Measurements from ENCODE around the gene NCOR2. TPM values are rescaled to one million over a fixed set of nuclear protein-coding genes. Genes with fewer than 3 reads are reported as not detected.

The NCOR2 gene
- total RNA-seq, 1 experiment from 2014 or later: 326 TPM

DNA sequence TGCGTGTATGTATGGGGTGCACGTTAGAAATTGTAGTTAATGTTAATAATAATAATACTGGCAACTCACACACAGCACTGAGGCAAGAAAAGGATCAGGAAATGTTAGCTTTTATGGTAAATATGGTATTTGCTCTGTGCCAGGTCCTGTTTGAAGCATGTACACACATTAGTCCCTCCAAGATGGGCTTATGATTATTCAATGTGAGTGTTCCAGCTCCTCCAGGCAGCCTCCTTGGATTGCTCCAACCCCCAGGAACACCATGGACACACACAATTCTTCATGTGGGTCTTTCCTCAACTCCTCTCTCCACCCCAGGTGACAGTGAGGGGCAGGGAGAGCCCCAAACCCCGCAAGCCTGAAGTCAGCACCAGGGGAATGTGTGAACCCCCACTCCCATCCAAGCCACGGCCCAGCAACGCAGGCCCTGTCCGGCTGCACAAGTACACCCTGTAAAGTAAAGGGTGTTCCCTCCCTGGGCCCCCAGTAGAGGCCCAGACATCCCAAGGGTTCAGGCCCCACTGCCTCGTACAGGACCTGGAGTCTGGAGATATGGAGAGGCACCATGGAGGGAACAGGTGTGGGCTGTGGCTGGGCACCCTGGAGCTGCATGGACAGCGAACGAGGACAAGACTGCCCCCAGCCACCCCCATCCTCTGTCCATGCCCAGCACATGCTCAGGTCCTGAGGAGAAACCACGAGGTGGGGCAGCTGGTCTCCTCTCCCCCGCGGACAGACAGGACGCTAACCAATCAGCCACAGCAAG, 41.3 kb downstream of the NCOR2 start (continued):
- no peak for TF ChIP-seq FOXK1 (CRISPR knock-in tag; IDR thresholded peaks at IDR 0.05)
- TF ChIP-seq, protein P1, sequence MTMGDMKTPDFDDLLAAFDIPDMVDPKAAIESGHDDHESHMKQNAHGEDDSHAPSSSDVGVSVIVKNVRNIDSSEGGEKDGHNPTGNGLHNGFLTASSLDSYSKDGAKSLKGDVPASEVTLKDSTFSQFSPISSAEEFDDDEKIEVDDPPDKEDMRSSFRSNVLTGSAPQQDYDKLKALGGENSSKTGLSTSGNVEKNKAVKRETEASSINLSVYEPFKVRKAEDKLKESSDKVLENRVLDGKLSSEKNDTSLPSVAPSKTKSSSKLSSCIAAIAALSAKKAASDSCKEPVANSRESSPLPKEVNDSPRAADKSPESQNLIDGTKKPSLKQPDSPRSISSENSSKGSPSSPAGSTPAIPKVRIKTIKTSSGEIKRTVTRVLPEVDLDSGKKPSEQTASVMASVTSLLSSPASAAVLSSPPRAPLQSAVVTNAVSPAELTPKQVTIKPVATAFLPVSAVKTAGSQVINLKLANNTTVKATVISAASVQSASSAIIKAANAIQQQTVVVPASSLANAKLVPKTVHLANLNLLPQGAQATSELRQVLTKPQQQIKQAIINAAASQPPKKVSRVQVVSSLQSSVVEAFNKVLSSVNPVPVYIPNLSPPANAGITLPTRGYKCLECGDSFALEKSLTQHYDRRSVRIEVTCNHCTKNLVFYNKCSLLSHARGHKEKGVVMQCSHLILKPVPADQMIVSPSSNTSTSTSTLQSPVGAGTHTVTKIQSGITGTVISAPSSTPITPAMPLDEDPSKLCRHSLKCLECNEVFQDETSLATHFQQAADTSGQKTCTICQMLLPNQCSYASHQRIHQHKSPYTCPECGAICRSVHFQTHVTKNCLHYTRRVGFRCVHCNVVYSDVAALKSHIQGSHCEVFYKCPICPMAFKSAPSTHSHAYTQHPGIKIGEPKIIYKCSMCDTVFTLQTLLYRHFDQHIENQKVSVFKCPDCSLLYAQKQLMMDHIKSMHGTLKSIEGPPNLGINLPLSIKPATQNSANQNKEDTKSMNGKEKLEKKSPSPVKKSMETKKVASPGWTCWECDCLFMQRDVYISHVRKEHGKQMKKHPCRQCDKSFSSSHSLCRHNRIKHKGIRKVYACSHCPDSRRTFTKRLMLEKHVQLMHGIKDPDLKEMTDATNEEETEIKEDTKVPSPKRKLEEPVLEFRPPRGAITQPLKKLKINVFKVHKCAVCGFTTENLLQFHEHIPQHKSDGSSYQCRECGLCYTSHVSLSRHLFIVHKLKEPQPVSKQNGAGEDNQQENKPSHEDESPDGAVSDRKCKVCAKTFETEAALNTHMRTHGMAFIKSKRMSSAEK (CRISPR knock-in tag; IDR thresholded peaks at IDR 0.05; ENCODE audit: borderline replicate concordance): no peak

DNA sequence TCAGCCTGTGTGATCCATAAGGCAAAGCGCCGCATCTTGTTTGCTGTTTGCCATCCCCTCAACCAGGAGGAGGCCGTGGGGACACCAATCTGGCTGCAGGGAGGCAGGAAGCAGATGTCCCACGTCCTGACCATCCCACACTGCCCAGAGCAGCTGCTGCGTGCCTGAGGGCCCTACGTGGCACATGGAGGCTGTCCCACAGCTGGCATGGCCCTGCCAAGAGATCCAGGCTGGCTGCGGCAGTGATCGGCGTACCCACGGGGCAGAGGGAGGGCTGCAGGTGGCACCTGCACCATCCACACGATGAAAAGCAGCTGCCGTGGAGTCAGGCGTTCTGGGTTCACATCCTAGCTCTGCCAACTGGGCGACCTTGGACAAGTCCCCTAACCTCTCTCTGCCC, 42.0 kb downstream of the NCOR2 start:
- DNase-seq (ENCODE audit: low spot score) (no peak), ATAC-seq (no peak)
- Mint-ChIP-seq H3K36me3 (peaks cover 14% of the 10 kb centered on the region), H3K27ac (no peak overlapping the region; the same call in 1 of the 2 replicates), H3K4me1 (peaks cover 25% of the 10 kb centered on the region), H3K27me3 (ENCODE audit: low read depth) (no peaks in the 10 kb centered on the region), H3K4me3 (no peak overlapping the region), H3K9me3 (peaks cover 6% of the 10 kb centered on the region)
- ChIA-PET CTCF (no interaction called here), POLR2A (no interaction called here)
- TF ChIP-seq, protein P2, sequence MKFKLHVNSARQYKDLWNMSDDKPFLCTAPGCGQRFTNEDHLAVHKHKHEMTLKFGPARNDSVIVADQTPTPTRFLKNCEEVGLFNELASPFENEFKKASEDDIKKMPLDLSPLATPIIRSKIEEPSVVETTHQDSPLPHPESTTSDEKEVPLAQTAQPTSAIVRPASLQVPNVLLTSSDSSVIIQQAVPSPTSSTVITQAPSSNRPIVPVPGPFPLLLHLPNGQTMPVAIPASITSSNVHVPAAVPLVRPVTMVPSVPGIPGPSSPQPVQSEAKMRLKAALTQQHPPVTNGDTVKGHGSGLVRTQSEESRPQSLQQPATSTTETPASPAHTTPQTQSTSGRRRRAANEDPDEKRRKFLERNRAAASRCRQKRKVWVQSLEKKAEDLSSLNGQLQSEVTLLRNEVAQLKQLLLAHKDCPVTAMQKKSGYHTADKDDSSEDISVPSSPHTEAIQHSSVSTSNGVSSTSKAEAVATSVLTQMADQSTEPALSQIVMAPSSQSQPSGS (CRISPR knock-in tag; IDR thresholded peaks at IDR 0.05; ENCODE audit: borderline replicate concordance, low read depth): no peak
- TF ChIP-seq TCF7 (CRISPR knock-in tag; IDR thresholded peaks at IDR 0.05; ENCODE audit: low read depth) (no peak), NFYB (CRISPR knock-in tag; conservative IDR thresholded peaks at IDR 0.05; ENCODE audit: low read depth) (no peak), ZNF121 (CRISPR knock-in tag; IDR thresholded peaks at IDR 0.05) (no peak), MXD4 (CRISPR knock-in tag; IDR thresholded peaks at IDR 0.05; ENCODE audit: borderline replicate concordance) (no peak), ZNF317 (CRISPR knock-in tag; IDR thresholded peaks at IDR 0.05; ENCODE audit: borderline replicate concordance, low read depth) (no peak), RORB (CRISPR knock-in tag; IDR thresholded peaks at IDR 0.05) (no peak), JUN (CRISPR knock-in tag; IDR thresholded peaks at IDR 0.05) (no peak), CREB1 (CRISPR knock-in tag; IDR thresholded peaks at IDR 0.05) (no peak), ZNF416 (CRISPR knock-in tag; IDR thresholded peaks at IDR 0.05) (no peak)
- TF ChIP-seq, protein P3, sequence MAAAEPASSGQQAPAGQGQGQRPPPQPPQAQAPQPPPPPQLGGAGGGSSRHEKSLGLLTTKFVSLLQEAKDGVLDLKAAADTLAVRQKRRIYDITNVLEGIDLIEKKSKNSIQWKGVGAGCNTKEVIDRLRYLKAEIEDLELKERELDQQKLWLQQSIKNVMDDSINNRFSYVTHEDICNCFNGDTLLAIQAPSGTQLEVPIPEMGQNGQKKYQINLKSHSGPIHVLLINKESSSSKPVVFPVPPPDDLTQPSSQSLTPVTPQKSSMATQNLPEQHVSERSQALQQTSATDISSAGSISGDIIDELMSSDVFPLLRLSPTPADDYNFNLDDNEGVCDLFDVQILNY (CRISPR knock-in tag; IDR thresholded peaks at IDR 0.05): no peak
- TF ChIP-seq, protein P4, sequence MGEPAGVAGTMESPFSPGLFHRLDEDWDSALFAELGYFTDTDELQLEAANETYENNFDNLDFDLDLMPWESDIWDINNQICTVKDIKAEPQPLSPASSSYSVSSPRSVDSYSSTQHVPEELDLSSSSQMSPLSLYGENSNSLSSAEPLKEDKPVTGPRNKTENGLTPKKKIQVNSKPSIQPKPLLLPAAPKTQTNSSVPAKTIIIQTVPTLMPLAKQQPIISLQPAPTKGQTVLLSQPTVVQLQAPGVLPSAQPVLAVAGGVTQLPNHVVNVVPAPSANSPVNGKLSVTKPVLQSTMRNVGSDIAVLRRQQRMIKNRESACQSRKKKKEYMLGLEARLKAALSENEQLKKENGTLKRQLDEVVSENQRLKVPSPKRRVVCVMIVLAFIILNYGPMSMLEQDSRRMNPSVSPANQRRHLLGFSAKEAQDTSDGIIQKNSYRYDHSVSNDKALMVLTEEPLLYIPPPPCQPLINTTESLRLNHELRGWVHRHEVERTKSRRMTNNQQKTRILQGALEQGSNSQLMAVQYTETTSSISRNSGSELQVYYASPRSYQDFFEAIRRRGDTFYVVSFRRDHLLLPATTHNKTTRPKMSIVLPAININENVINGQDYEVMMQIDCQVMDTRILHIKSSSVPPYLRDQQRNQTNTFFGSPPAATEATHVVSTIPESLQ (CRISPR knock-in tag; IDR thresholded peaks at IDR 0.05): no peak
- TF ChIP-seq, protein P5, sequence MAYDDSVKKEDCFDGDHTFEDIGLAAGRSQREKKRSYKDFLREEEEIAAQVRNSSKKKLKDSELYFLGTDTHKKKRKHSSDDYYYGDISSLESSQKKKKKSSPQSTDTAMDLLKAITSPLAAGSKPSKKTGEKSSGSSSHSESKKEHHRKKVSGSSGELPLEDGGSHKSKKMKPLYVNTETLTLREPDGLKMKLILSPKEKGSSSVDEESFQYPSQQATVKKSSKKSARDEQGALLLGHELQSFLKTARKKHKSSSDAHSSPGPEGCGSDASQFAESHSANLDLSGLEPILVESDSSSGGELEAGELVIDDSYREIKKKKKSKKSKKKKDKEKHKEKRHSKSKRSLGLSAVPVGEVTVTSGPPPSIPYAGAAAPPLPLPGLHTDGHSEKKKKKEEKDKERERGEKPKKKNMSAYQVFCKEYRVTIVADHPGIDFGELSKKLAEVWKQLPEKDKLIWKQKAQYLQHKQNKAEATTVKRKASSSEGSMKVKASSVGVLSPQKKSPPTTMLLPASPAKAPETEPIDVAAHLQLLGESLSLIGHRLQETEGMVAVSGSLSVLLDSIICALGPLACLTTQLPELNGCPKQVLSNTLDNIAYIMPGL (CRISPR knock-in tag; IDR thresholded peaks at IDR 0.05): no peak
- TF ChIP-seq, protein P6, sequence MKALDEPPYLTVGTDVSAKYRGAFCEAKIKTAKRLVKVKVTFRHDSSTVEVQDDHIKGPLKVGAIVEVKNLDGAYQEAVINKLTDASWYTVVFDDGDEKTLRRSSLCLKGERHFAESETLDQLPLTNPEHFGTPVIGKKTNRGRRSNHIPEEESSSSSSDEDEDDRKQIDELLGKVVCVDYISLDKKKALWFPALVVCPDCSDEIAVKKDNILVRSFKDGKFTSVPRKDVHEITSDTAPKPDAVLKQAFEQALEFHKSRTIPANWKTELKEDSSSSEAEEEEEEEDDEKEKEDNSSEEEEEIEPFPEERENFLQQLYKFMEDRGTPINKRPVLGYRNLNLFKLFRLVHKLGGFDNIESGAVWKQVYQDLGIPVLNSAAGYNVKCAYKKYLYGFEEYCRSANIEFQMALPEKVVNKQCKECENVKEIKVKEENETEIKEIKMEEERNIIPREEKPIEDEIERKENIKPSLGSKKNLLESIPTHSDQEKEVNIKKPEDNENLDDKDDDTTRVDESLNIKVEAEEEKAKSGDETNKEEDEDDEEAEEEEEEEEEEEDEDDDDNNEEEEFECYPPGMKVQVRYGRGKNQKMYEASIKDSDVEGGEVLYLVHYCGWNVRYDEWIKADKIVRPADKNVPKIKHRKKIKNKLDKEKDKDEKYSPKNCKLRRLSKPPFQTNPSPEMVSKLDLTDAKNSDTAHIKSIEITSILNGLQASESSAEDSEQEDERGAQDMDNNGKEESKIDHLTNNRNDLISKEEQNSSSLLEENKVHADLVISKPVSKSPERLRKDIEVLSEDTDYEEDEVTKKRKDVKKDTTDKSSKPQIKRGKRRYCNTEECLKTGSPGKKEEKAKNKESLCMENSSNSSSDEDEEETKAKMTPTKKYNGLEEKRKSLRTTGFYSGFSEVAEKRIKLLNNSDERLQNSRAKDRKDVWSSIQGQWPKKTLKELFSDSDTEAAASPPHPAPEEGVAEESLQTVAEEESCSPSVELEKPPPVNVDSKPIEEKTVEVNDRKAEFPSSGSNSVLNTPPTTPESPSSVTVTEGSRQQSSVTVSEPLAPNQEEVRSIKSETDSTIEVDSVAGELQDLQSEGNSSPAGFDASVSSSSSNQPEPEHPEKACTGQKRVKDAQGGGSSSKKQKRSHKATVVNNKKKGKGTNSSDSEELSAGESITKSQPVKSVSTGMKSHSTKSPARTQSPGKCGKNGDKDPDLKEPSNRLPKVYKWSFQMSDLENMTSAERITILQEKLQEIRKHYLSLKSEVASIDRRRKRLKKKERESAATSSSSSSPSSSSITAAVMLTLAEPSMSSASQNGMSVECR (CRISPR knock-in tag; IDR thresholded peaks at IDR 0.05; ENCODE audit: borderline replicate concordance): no peak

Measured in WTC11 (cell line).